ENCODE measurements around the gene CTU1. TPM values are rescaled to one million over a fixed set of nuclear protein-coding genes. Genes with fewer than 3 reads are reported as not detected.

CTU1 gene
- total and polyA plus RNA-seq, 2 donors (not counting 1 experiment from before 2014, with no cell fraction given) = 8.1 to 8.4 TPM

GRCh38 chr19:51093510-51094345 is 14.5 kb downstream of the CTU1 start:
- Histone ChIP-seq H3K27ac (ENCODE audit: low read length in 2 of 2) (no peak overlapping the region), H3K9ac (ENCODE audit: low read length) (no peak overlapping the region), H3K4me2 (replicated peaks; ENCODE audit: low read depth, low read length, poor library complexity, severe bottlenecking) (no peak overlapping the region), H3K4me3 (ENCODE audit: control extremely low read depth in 1 of 5, extremely low read depth in 1 of 5, insufficient read depth in 1 of 5, low read depth in 2 of 5, low read length in 4 of 5) (no peak overlapping the region), H2AFZ (ENCODE audit: insufficient read depth, low read depth, low read length, poor library complexity, severe bottlenecking) (no peak overlapping the region), H4K20me1 (ENCODE audit: control insufficient read depth, insufficient read depth, low read length, poor library complexity, severe bottlenecking) (no peaks in the 10 kb centered on the region), H3K27me3 (replicated peaks in 1 of 4; ENCODE audit: control extremely low read depth in 1 of 4, control insufficient read depth in 3 of 4, insufficient read depth in 4 of 4, low read length in 3 of 4) (no peaks in the 10 kb centered on the region), H3K4me1 (ENCODE audit: control insufficient read depth in 2 of 2, insufficient read depth in 2 of 2, low read length in 2 of 2) (no peaks in the 10 kb centered on the region), H3K36me3 (replicated peaks in 1 of 2; ENCODE audit: control extremely low read depth in 1 of 2, control insufficient read depth in 1 of 2, extremely low read depth in 1 of 2, insufficient read depth in 2 of 2, low read length in 1 of 2) (peaks cover 0 to 6% of the 10 kb centered on the region in 2 experiments), H3K79me2 (ENCODE audit: control insufficient read depth, insufficient read depth, low read length) (no peaks in the 10 kb centered on the region), H3K9me3 (ENCODE audit: control extremely low read depth in 1 of 3, control insufficient read depth in 2 of 3, insufficient read depth in 1 of 3, low read length in 2 of 3) (no peaks in the 10 kb centered on the region)
- H3K27ac Mint-ChIP-seq = no peak overlapping the region
- POLR2A ChIA-PET = no interaction called here
- H3K9me3 Mint-ChIP-seq (ENCODE audit: insufficient read depth) = no peaks in the 10 kb centered on the region
- CTCF ChIA-PET = no interaction called here
- intact Hi-C loops (cut with micrococcal nuclease) = no loop called here
- no peak for ATAC-seq (ENCODE audit: low read depth)
- 93% methylated on average over 18 of the region's 22 CpGs for WGBS (ENCODE audit: insufficient coverage)
- H3K4me1 Mint-ChIP-seq = peaks cover 8% of the 10 kb centered on the region
- no peak overlapping the region for H3K4me3 Mint-ChIP-seq
- TF ChIP-seq EZH2 (IDR thresholded peaks at IDR 0.05; ENCODE audit: borderline replicate concordance, insufficient read depth, low read depth, low read length, poor library complexity, severe bottlenecking) = no peak
- H3K27me3 Mint-ChIP-seq = no peaks in the 10 kb centered on the region
- no peak for DNase-seq

GRCh38 chr19:51093101-51093500 is 15.1 kb downstream of the CTU1 start:
- intact Hi-C loops (cut with micrococcal nuclease) = no loop called here
- Mint-ChIP-seq H3K9me3 (ENCODE audit: insufficient read depth) (no peaks in the 10 kb centered on the region), H3K4me1 (peaks cover 8% of the 10 kb centered on the region), H3K27me3 (no peaks in the 10 kb centered on the region), H3K27ac (no peak overlapping the region), H3K4me3 (no peak overlapping the region)
- DNase-seq = no peak
- Histone ChIP-seq H3K36me3 (replicated peaks in 1 of 2; ENCODE audit: control extremely low read depth in 1 of 2, control insufficient read depth in 1 of 2, extremely low read depth in 1 of 2, insufficient read depth in 2 of 2, low read length in 1 of 2) (peaks cover 0 to 4% of the 10 kb centered on the region in 2 experiments), H3K79me2 (ENCODE audit: control insufficient read depth, insufficient read depth, low read length) (no peaks in the 10 kb centered on the region), H2AFZ (ENCODE audit: insufficient read depth, low read depth, low read length, poor library complexity, severe bottlenecking) (no peak overlapping the region), H3K4me3 (ENCODE audit: control extremely low read depth in 1 of 5, extremely low read depth in 1 of 5, insufficient read depth in 1 of 5, low read depth in 2 of 5, low read length in 4 of 5) (no peak overlapping the region), H3K9ac (ENCODE audit: low read length) (no peak overlapping the region), H3K9me3 (ENCODE audit: control extremely low read depth in 1 of 3, control insufficient read depth in 2 of 3, insufficient read depth in 1 of 3, low read length in 2 of 3) (no peaks in the 10 kb centered on the region), H3K4me1 (ENCODE audit: control insufficient read depth in 2 of 2, insufficient read depth in 2 of 2, low read length in 2 of 2) (no peaks in the 10 kb centered on the region), H3K27ac (ENCODE audit: low read length in 2 of 2) (no peak overlapping the region), H3K27me3 (replicated peaks in 1 of 4; ENCODE audit: control extremely low read depth in 1 of 4, control insufficient read depth in 3 of 4, insufficient read depth in 4 of 4, low read length in 3 of 4) (no peaks in the 10 kb centered on the region), H3K4me2 (replicated peaks; ENCODE audit: low read depth, low read length, poor library complexity, severe bottlenecking) (no peak overlapping the region), H4K20me1 (ENCODE audit: control insufficient read depth, insufficient read depth, low read length, poor library complexity, severe bottlenecking) (no peaks in the 10 kb centered on the region)
- TF ChIP-seq CTCF (IDR thresholded peaks at IDR 0.05) = no peak
- TF ChIP-seq EZH2 (IDR thresholded peaks at IDR 0.05; ENCODE audit: borderline replicate concordance, insufficient read depth, low read depth, low read length, poor library complexity, severe bottlenecking) = no peak
- WGBS (ENCODE audit: insufficient coverage) = 92% methylated on average over 4 of the region's 8 CpGs
- ChIA-PET CTCF (no interaction called here), POLR2A (no interaction called here)
- no peak for ATAC-seq (ENCODE audit: low read depth)

Measured in B cell (primary cell).